HG02678 (cell line): Measurements from ENCODE around the gene CPVL.
"Not testable (repeated sequence)": the region's sequence is repeated elsewhere in the genome, so short reads cannot be mapped to it uniquely, and the experiment has no call there.

ENCODE experiments used
- ATAC-seq: cut with Tn5 transposase; IDR thresholded peaks from one replicate; pipeline ENCODE4 v1.9.1; 2021; ENCODE audit warnings: mild to moderate bottlenecking, moderate library complexity; ENCODE audit not compliant: unreplicated experiment

The CPVL gene

GRCh38 chr7:29120955-29121354 lies 25.4 kb downstream of the CPVL start:
- no peak for ATAC-seq

GRCh38 chr7:29119538-29119937 lies 26.8 kb downstream of the CPVL start:
- ATAC-seq = no peak

DNA sequence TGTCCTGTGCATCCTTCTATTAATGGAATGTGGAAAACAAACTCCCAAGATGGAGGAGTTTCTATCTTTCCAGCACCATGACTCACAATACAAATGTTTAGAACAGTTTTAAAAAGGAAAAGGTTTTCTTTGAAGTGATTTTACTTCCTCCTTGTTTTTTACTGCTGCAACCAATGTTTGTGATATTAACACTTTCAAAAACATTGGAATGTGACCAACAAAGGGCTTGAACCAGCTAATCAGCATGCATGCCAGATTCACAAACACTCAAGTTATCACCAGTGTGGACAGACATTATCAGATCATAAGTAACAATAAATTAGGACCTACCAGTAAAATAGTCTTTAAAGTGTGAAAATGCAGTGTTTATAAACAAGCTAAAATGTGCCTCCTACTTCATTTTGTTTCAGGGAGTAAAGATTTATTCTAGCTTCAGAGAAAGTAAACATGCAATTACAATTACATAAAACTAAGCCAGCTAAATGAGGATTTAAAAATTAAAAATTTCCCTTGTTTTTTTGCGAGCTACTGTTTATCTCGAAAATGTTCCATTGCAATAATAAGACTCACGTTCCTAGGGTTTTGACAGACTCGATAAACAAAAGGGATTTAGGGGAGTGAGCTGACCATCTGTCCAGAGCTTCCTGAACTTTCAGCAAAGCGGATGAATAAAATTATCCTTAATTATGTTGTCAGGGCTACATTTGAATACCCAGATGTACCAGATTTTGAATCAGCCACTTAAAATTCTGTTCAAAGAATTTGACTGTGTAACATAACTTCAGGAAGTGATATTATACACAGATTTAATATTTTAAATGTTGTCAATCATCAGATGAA lies 29.8 kb downstream of the CPVL start:
- ATAC-seq = no peak

DNA sequence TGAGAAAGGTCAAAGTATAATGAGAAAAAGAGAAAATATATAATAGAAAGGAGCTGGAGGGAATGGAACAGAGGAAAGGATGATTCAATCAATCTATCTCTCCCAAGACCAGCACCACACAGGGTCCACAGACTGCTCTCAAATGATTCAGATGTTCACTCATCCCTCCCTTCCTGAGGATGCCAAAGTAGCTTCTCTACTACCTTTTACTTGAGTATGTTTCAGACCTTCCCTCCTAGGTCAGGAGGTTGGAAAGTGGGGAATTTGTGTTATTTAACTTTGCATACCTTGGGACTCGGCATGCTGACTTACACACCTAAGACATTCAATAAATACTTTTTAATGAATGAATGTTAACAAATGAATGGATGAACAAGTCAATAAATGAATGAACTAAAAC lies 30.6 kb downstream of the CPVL start:
- ATAC-seq = no peak

DNA sequence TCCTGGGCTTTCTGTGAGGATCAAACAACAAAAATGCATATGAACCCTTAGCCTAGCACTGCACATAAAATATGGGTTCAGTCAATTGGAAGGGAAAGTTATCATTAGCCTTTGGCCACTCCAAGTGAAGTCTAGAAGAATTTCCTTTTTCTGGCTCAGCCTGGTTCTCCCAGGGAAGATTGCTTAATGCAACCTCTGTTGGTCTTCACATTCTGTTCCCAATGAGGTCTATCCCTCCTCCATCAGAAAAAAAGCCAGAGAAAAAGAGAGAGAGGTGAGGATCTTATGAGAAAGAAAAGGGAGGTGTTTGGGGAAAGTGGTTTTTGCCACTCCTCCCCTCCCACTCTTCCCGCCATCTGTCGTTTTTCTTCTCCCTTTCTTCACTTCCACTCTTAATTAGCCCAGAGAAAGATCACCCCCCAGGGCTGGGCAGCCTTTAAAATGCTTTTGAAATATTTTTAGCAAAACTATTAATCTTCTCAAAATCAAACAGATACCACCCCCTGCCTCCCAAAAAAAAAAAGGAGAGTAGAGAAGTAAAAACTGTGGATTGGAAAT lies 31.1 kb downstream of the CPVL start:
- no peak for ATAC-seq

DNA sequence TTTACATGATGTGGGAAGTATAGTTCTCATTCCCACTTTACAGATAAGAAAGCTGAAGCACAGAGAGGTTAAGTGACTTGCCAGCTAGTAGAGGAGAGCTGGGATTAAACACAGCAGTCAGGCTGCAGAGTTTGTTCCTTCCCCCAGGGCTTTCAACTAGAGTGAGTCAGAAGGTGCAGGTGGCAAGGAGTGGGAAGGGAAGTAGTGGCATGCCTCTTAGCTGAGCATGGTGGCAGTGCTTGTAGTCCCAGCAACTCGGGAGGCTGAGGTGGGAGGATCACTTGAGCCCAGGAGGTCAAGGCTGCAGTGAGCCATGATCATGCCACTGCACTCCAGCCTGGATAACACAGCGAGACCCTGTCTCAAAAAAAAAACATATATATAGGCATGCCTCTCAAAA lies 32.1 kb downstream of the CPVL start:
- ATAC-seq = not testable (repeated sequence)

GRCh38 chr7:29113384-29114102 lies 32.8 kb downstream of the CPVL start:
- no peak for ATAC-seq

DNA sequence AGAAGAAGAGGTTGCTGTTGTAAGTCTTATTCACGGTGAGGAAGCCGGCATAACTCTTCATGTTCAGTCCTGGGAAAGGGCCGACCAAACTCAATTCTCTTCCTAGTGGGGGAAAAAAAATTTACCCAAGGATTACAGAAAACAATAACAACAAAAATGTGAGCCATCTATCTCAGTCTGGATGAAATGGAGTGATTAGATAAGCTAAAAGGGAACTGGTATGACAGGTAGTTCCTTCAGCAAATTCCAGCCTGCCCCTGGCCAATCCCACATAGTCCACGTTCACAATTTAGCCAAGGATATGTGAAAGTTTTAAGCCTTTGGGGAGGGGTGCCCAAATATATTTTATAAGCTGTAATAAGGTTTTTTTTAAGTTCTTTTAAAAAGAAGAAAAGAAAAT lies 33.6 kb downstream of the CPVL start:
- no peak for ATAC-seq

- ATAC-seq = no peak
Measured at GRCh38 chr7:29109899-29110298, 36.4 kb downstream of the CPVL start.

DNA sequence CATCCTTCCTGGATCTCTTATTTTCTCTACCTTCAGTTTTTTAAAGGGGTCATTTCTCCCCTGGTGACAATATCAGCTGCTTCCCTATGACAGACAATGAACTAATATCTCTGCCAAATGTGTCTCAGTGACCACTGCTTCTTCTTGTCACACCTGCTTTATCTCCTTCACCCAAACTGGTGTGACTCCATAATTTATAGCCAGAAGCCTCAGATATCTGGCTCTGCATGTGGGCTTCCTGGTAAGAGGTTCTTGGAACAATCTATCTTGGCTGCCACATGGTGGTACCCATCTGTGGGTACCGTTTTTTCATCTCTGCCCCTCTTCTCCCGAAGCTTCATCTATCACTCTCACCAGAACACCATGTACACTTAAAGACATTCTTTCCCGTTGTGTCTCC lies 37.0 kb downstream of the CPVL start:
- no peak for ATAC-seq

DNA sequence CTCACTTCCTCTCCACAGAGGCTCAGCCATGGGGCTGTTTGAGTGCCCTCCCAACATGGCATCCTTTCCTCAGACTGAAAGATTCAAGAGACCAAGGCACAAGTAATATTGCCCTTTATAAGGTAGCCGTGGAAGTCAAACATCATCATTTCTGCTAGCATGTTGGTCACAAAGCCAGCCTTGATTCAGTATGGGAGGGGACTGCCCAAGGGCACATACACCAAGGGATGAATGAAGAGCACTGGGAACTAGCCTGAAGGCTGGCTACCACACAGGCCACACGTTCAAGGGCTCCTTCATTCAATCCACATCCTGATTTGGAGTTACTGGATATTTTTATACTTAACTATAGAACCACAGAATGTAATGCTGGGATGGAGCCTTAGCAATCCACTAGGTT lies 39.3 kb downstream of the CPVL start:
- ATAC-seq = no peak

DNA sequence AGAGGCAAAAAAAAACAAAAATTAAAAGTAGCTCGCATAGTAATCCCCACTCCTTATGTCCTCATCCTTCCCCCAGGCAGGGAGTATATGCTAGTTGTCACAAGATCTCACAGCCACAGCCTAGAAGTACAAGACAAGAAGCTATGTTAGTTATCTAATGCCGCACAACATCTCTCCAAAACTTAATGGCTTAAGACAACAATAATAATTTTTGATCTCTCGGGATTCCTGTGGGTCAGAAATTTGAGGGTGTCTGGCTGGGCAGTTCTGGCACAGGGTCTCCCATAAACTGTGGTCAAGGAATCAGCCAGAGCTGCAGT lies 39.7 kb downstream of the CPVL start:
- ATAC-seq = no peak

DNA sequence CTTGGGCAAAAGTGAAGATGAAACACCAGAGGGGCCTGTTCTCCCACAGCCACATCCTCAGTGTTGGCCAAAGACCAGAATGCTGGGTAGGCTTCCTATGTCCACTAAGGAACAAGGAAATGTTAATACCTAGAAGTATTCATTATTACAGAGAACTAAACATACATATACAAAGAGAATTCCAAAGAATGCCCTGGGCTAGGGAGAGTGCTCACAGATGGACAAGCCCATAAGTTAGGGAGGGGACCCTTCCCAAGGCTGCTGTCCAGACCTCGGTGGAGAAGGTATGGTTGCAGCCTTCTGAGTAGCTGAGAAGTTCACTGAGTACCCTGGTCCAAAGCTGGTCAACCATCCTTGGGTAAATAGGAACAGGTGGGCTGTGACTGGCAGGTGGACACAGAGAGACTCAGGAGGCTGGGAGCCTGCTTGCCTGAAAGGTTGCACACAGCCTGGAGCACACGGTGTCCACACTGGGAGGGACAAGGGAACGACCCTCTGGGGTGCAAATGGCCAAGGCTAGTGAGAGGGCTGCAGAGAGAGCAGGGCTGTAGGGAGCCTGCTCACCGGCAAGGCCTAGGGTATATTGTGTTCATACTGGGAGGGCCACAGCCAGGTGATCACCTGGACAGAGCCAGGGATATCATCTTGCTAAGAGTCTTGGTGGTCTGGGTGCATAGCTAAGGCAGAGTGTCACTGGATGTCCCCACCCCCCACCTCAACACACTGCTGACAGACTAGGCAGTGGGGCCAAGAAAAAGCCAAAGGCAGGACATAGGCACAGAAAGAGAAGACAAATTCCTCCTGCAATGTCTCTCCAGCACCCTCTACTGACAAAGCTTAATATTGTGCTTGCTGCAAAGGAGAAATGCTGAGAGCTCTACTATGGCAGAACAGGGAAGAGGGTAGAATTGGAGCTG lies 40.3 kb downstream of the CPVL start:
- peak; percentile 64 for ATAC-seq

- ATAC-seq = no peak
Measured at GRCh38 chr7:29105191-29105590, 41.1 kb downstream of the CPVL start.

- no peak for ATAC-seq
Measured at GRCh38 chr7:29102558-29103151, 43.7 kb downstream of the CPVL start.

- ATAC-seq = no peak
Measured at GRCh38 chr7:29100924-29101323, 45.4 kb downstream of the CPVL start.

- ATAC-seq = no peak
Measured at GRCh38 chr7:29099896-29100847, 46.2 kb downstream of the CPVL start.

GRCh38 chr7:29096446-29096730 lies 49.9 kb downstream of the CPVL start:
- ATAC-seq = no peak

DNA sequence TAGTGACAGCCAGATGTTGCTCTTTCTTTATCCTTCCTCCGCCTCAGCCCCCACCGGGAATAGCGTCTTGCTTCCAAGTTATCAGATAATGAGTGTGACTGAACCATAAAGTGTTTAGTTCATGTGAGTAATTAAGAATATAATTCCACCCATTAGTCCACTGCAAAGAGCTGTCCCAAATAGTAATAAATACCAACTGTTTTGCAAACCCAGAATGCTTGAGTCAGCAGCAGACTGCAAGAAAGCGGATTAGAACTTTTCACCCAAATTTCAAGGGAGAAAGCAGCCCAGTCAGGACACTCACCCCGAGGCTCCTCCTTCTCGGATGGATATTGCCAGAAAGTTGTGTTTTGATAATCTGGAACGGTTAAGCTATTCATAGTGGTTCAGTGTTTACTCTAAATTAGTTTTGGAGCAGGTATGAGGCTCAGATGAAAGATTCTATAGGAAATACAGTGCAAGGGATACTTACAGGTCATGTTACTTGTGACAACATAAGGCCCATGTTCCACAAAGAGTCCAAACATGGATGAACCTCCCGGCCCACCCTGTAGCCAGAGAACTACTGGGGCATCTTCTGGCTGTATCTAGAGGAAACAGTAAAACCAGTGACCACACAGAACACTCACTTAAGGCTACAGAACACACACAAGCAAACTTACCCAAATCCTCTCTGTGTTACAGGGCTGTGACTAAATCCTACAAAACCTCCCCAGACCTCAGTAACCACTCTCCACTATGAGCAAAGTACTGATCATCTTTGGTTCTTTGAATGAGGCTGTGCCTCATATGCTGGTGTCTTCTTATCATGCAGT lies 50.5 kb downstream of the CPVL start:
- no peak for ATAC-seq
